ENCODE results near the gene STK17B. TPM values are rescaled to one million over a fixed set of nuclear protein-coding genes. Genes with fewer than 3 reads are reported as not detected.

The STK17B gene
- total and polyA plus RNA-seq, 2 of the 8 experiments (the other 6 are each of a cell fraction or from before 2014, with no cell fraction given): 1.8 to 10.5 TPM

DNA sequence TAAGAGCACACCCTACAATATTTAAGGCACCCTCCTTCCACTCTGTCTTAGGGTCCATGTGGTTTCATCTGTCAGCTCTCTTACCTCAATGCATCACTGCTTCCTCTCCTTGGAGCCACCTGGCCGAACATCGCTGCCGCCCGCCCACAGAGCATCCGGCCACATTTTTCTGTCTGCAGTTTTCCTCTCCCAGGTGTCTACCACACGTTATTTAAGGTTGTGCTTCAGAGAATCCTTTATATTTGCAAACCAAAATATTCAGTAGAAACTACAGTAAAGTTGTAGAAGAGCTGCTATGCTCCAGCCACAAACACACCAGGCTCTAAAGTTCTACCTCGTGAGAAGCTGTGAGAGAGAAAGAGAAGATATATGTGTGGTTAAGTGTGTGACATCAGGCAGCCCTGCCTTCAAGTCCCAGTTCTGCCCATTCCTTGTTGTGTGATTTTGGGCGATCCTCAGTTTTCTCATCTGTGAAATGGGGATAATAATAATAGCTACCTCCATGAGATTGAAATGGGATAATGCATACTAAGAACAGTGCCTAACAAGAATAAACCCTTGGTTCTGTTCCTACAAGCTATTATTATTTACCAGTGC is 4.9 kb upstream of the STK17B start:
- Histone ChIP-seq H3K79me1 (ENCODE audit: low read depth, low read length) (no peaks in the 10 kb centered on the region), H3K23ac (ENCODE audit: insufficient read length) (no peak overlapping the region), H3K9ac (replicated peaks in 1 of 4; ENCODE audit: extremely low read depth in 1 of 4, low read depth in 3 of 4, low read length in 3 of 4) (no peak overlapping the region), H2BK12ac (ENCODE audit: low read depth, low read length) (no peak overlapping the region), H4K20me1 (replicated peaks in 1 of 2; ENCODE audit: control insufficient read depth in 1 of 2, insufficient read depth in 2 of 2, low read length in 2 of 2) (no peaks in the 10 kb centered on the region), H2BK5ac (ENCODE audit: low read depth, low read length) (no peak overlapping the region), H4K91ac (replicated peaks; ENCODE audit: insufficient read length, low read length) (no peak overlapping the region), H2BK120ac (replicated peaks; ENCODE audit: low read depth, low read length) (no peak overlapping the region), H3K27me3 (replicated peaks in 1 of 4; ENCODE audit: control insufficient read depth in 3 of 4, extremely low read depth in 1 of 4, insufficient read depth in 3 of 4, low read length in 3 of 4) (peaks cover 0 to 4% (median under 1%) of the 10 kb centered on the region in 4 experiments; a peak in 4 of 7 replicates), H3K4me1 (replicated peaks in 1 of 4; ENCODE audit: control insufficient read depth in 3 of 4, insufficient read depth in 4 of 4, low read length in 3 of 4) (peaks cover 0 to 7% (median 2%) of the 10 kb centered on the region in 4 experiments; a peak in 3 of 7 replicates), H2AFZ (ENCODE audit: low read length) (no peak overlapping the region), H3K27ac (ENCODE audit: low read depth, low read length) (no peak overlapping the region), H2BK20ac (ENCODE audit: low read length) (no peak overlapping the region), H4K5ac (ENCODE audit: insufficient read length, low read depth, low read length) (no peak overlapping the region), H3K9me3 (ENCODE audit: insufficient read depth in 2 of 2, low read depth in 1 of 2, low read length in 1 of 2) (no peaks in the 10 kb centered on the region), H3K4ac (replicated peaks; ENCODE audit: insufficient read length, low read depth, low read length) (no peak overlapping the region), H3K56ac (replicated peaks; ENCODE audit: insufficient read length, low read depth, low read length) (no peak overlapping the region), H4K8ac (ENCODE audit: extremely low read depth, insufficient read depth, low read length) (no peak overlapping the region), H3K36me3 (ENCODE audit: control insufficient read depth in 2 of 4, insufficient read depth in 4 of 4, low read length in 3 of 4) (no peaks in the 10 kb centered on the region), H3K4me2 (ENCODE audit: insufficient read depth in 1 of 2, low read depth in 2 of 2, low read length in 2 of 2) (no peak overlapping the region), H3K23me2 (ENCODE audit: low read depth, low read length) (peaks cover 3% of the 10 kb centered on the region; the same call in 1 of the 2 replicates), H3K4me3 (ENCODE audit: extremely low read depth in 1 of 4, insufficient read depth in 2 of 4, low read depth in 3 of 4, low read length in 4 of 4) (no peak overlapping the region), H3K14ac (ENCODE audit: insufficient read length) (no peak overlapping the region), H3K79me2 (ENCODE audit: control insufficient read depth in 1 of 2, insufficient read depth in 2 of 2, low read length in 2 of 2) (no peaks in the 10 kb centered on the region), H3K18ac (ENCODE audit: extremely low read depth, low read length) (no peak overlapping the region), H2BK15ac (ENCODE audit: low read length) (no peak overlapping the region), H2AK5ac (ENCODE audit: low read depth, low read length) (no peak overlapping the region)
- WGBS, 2 experiments (ENCODE audit: extremely low coverage in 1 of 2, insufficient coverage in 1 of 2, insufficient read length in 1 of 2, insufficient replicate concordance in 2 of 2, low coverage in 1 of 2, low lambda C conversion rate in 2 of 2, missing lambda C conversion rate in 1 of 2): 88% methylated on average over 8 of the region's 8 CpGs; no CpG with 5 or more reads in 1 of the 2 experiments
- ChIA-PET CTCF (ENCODE audit: partially characterized antibody) (interaction anchor here (1.4 kb wide), 1 partner anchor 9 kb away, joined by 4 read pairs; no protein-coding TSS in a partner anchor), POLR2A (ENCODE audit: partially characterized antibody) (no interaction called here)
- FAIRE-seq (no peak), DNase-seq (ENCODE audit: low read depth in 1 of 2, low spot score in 2 of 2) (no peak)
- TF ChIP-seq NRF1 (IDR thresholded peaks at IDR 0.05; ENCODE audit: low read depth, low read length): no peak
- no peak for TF ChIP-seq HDAC2 (IDR thresholded peaks at IDR 0.05; ENCODE audit: borderline replicate concordance in 1 of 2, low read depth in 2 of 2, low read length in 2 of 2)

Data from H1 (cell line).